Stimulated activated CD8-positive, alpha-beta memory T cell treated with anti-CD3 and anti-CD28 coated beads, Interleukin-12 subunit alpha, Interleukin-12 subunit beta, amount 100 ng/mL, for 1 hour (primary cell): ENCODE measurements around the gene IL1RL2.

ENCODE experiments used
- DNase-seq: peaks from one replicate; pipeline ENCODE4 v3.0.0-alpha.2; 2020; ENCODE audit warnings: low read depth

The IL1RL2 gene

GRCh38 chr2:102194609-102195268 lies 7.9 kb downstream of the IL1RL2 start:
- DNase-seq: no peak

- no peak for DNase-seq
These were observed 10.7 kb downstream of the IL1RL2 start for GRCh38 chr2:102197389-102198137.

DNA sequence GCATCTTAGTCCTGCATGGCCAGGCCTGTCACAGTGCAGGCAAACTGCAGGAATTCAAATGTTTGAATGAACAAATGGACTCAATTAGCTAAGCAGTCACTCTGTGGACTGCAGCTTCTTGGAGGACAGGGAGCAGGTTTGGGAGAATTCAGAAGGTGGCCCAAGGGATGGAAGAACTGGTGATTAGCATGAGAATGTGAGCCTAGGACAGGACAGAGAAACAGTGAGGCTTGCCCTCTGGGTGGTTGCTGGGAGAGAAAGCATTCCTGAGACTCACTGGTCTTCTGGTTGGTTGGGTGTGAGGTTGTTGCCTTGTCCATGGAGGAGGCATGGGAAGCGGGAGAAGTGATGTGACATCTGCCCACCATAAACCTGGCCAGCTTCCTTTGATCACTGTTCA lies 13.7 kb downstream of the IL1RL2 start:
- DNase-seq: no peak

GRCh38 chr2:102204638-102205037 lies 17.8 kb downstream of the IL1RL2 start:
- DNase-seq: no peak

DNA sequence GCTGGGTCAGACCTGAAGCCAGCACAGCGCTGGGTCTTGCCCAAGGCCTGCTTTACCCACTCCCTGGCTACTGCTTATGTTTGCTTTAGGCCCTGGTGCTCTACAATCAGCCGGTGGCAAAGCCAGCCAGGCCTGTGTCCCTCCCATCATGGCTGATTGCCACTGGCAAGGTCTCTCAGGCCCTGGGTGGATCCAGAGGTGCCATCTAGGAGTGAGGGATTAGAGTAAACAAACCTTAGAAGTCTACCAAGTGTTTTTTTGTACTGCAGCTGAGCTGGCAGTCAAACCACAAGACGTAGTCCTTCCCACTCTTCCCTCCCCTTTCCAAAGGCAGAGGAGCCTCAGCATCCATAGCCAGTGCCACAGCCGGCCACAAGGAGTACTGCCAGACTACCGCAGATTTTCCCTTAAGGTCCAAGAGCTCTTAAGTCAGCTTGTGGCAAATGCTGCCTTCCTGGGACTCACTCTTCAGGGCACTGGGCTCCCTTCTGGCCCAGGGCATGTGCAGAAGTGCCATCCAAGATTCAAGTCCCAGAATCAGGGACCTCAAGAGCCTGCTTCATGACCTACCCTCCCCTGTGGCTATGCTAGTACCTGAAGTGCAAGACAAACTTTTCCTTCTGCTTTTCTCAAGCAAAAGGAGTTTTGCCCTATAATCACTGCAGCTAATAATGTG lies 20.0 kb downstream of the IL1RL2 start:
- no peak for DNase-seq

- no peak for DNase-seq
These were observed 22.0 kb downstream of the IL1RL2 start for GRCh38 chr2:102208774-102209173.

- DNase-seq: no peak
These were observed 22.7 kb downstream of the IL1RL2 start for GRCh38 chr2:102209474-102209873.

DNA sequence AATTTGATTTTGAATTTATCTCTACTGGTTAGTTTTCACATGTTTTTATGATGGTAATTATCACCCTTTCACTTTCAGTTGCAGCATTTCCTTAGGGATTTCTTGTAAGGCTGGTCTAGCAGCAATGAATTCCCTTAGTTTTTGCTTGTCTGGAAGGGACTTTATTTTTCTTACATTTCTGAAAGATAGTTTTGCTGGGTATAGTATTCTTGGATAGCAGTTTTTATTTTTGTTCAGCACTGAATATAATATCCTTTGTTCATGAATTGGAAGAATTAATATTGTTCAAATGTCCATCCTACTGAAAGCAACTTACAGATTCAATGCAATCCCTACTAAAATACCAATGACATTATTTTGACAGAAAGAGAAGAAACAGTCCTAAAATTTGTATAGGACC lies 30.2 kb downstream of the IL1RL2 start:
- DNase-seq: no peak

DNA sequence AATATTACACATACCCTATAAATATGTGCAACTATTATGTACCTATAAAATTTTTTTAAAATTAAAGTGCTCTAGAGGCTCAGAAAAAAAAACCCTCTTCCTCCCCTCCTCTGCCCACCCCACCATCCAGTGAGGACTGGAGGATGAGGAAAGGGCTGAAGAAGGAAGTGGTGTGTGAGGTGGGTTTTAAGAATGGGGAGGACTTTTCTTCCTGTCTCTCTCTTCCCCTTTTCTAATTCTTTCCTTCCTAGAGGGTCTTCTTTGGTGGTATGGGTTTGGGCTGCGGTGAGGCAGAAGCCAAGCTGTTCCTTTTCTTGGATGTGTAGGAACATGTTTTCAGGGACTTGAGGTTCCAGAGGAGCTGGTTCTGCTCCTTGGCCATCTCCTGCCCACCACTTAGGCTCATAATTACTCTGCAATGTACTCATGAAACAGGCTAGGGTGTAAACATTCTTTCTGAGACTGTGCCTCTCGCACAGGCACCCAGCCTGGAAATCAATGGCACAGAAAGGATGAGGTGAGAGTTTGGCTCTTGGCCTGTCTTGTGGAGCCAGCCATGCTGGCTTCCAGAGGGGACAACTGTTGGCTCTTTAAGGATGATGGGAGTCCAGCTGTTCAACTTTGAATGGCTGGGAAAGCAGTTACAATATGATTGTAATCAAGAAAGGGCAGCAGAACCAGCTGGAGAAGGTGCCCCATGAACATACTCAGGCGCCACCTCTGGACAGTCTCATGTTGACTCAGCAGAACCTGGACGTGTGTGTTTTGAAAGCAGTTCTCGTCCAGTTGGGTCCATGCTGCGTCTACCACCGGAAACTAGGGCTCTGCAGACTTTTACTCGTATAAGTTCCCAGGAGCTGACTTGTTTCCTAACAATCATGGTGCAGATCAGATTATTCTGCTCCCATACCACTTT lies 38.3 kb downstream of the IL1RL2 start:
- DNase-seq: no peak

- no peak for DNase-seq
These were observed 39.3 kb downstream of the IL1RL2 start for GRCh38 chr2:102226171-102226570.

- DNase-seq: no peak
These were observed 40.0 kb downstream of the IL1RL2 start for GRCh38 chr2:102226612-102227391.

- DNase-seq: no peak
These were observed 42.4 kb downstream of the IL1RL2 start for GRCh38 chr2:102229141-102229769.

GRCh38 chr2:102230410-102230909 lies 43.6 kb downstream of the IL1RL2 start:
- no peak for DNase-seq

GRCh38 chr2:102233132-102233884 lies 46.5 kb downstream of the IL1RL2 start:
- DNase-seq: no peak

DNA sequence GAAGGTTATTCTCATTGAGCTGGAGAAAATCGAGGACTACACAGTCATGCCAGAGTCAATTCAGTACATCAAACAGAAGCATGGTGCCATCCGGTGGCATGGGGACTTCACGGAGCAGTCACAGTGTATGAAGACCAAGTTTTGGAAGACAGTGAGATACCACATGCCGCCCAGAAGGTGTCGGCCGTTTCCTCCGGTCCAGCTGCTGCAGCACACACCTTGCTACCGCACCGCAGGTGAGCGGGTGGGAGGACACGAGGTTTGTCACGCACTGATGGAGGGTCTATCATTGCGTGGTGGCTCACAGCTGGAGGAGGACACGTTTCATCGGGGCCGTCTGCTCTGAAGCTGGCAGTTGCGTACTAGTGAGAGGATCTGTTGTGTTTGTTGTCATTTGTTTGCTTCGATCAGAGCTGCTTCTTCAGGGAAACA lies 48.2 kb downstream of the IL1RL2 start:
- DNase-seq: no peak

GRCh38 chr2:102235491-102235890 lies 48.7 kb downstream of the IL1RL2 start:
- DNase-seq: no peak

- no peak for DNase-seq
These were observed 49.3 kb downstream of the IL1RL2 start for GRCh38 chr2:102236132-102236531.

DNA sequence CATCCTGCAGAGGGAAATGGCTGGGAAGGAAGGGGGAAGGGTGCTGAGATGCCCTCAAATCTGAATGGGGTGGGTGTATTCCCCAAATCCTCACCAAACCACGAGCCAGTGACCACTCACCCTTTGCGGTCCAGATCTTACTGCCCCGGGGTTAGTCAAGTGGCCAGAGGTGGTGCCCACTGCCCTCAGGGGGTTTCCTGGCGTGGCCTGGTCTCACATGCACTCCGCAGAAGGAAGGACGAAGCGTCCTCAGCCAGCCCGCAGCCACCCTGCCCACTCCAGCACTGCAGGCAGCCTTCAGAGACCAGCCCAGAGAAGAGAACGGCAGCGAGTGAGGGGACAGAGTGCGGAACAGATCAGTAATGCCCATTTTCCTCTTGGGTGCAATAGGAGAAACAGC lies 50.4 kb downstream of the IL1RL2 start:
- DNase-seq: no peak

DNA sequence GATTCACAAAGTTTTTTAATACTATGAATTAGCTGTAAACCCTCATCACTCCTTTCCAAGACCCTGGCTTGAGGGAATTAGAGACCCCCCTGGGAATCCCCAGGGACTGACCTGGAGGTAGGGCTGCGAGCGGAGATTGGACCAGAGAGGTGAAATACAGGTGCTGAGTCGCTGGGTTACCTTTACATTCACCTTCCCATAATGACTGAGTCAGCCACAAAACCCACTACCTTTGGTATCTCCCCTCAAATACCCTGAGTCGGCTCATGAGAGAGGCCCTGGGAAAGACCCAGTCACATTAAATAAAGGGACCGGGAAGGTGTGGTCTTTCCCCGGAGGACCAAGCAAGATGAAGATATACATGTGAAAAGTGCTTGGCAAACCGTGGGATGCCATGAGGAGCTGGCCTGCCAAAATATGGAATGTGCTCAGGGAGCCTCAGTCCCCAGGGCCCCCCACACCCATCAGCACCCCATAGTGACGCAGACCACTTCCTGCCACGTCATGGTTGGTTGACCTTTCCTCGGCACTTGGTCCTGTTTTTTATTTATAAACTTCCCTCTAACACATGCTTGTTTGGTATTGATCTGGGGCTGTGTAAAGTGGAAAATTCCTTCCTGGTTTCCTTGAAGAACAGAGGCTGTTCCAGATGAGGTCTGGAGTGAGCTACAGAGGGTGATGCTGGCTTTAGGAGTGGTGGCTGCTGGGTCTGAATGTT lies 51.4 kb downstream of the IL1RL2 start:
- no peak for DNase-seq
